Stimulated activated CD8-positive, alpha-beta memory T cell treated with anti-CD3 and anti-CD28 coated beads, Interleukin-4, amount 100 ng/mL, for 1 hour (primary cell): ENCODE measurements around the gene SCLY.
A peak's percentile ranks its signal among the peaks of the same experiment; 100 is the strongest.
"Not testable (repeated sequence)": the region's sequence is repeated elsewhere in the genome, so short reads cannot be mapped to it uniquely, and the experiment has no call there.

ENCODE experiments used
- DNase-seq, 2 donors: peaks; one replicate each; pipeline ENCODE4 v3.0.0-alpha.2; 2020; ENCODE audit warnings: low read depth in 2 of 2, low spot score in 1 of 2

Gene SCLY, protein sequence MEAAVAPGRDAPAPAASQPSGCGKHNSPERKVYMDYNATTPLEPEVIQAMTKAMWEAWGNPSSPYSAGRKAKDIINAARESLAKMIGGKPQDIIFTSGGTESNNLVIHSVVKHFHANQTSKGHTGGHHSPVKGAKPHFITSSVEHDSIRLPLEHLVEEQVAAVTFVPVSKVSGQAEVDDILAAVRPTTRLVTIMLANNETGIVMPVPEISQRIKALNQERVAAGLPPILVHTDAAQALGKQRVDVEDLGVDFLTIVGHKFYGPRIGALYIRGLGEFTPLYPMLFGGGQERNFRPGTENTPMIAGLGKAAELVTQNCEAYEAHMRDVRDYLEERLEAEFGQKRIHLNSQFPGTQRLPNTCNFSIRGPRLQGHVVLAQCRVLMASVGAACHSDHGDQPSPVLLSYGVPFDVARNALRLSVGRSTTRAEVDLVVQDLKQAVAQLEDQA

DNA sequence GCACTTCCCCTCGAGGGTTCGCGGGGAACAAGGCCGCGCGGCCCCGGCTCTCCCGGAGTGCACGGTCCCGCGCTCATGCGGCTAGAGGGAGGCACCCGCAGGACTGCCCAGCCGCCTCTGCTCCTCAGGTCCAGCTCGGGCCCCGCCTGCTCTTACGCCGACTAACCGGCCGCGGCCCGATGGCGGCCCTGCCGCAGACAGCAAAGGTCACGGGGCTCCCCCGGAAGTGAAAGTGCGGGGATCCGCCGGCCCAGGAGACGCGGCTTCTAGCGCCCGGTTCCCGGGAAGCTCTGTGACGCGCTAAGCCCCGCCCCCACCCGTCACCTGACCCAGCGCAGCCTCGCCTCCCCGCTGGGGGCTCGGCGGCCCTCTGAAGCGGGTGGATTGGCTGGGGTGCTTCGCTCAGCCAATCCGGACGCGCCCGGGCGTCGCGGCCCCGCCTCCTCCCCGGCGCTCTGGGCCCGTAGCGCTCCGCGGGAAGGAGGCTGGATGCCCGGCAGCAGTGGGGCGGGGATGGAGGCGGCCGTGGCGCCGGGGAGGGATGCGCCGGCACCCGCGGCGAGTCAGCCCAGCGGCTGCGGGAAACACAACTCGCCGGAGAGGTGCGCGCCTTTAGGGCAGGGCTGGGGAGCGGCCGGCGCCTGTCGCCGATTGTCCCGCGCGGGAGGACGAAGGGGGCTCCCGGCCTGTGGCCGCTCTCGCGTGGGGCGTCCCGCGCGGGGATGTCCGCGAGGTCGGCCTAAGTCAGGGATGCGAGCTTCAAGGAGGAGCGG, at the start of gene SCLY:
Gene SCLY, plus strand, starts transcription at position 460 of the 773 bp plus-strand sequence. Its CDS starts 54 bp downstream, at position 514.
- peak; percentile 92 to 93 for DNase-seq

DNA sequence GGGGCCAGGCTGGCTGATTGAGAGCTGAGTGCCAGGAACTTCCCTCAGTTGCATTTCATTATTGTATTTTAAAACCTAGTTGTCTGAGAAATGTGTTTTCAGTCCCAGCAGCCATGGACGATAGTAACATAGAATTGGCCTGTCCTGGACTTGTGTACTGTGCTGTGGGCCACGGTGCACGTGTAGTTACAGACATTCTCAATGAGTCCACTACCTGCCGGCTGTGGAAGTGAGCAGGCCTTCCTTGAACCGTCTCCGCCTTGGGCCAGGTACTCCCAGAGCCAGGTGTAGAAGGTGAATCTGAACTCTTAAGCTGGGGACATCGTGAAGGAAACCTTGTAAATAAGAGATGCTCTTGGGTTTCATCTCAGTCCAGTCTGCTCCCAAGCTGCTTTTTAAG, 47.0 kb upstream of the SCLY start:
- no peak for DNase-seq

DNA sequence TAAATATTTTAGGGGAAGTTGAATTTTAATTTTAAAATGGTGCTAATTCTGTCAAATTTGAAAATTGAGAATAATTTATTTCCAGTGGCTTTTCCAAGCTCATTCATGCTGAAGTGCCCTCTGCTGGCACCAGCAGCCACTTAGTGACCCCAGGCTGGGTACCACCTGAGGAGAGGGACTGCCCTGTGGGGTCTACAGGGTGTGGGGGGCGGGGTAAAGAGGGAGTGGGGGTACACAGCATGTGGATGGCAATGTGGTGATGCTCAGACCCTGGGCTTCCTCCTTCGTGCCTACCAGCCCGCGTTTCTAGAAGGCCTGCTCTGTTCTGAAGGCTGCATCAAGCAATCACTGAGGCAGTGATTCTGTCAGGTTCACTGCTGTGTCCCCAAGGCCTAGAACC, 45.1 kb upstream of the SCLY start:
- no peak for DNase-seq

DNA sequence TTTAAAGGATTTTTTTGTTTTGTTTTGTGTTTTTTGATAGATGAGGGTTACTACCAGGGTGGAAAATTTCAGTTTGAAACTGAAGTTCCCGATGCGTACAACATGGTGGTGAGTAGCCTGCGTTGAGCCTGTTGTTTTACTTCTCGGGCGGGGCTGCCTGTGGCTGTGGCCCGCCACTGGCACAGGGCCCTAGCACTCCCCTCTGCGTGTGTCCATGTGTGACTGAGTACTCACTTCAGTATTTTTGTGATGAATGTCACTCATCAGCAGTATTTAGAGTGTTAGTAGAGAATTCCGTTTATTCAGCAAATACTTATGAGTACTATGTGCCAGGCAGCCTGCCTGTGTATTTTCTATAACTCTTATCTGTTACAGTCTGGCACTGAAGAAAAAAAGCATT, 44.3 kb upstream of the SCLY start:
- no peak for DNase-seq

DNA sequence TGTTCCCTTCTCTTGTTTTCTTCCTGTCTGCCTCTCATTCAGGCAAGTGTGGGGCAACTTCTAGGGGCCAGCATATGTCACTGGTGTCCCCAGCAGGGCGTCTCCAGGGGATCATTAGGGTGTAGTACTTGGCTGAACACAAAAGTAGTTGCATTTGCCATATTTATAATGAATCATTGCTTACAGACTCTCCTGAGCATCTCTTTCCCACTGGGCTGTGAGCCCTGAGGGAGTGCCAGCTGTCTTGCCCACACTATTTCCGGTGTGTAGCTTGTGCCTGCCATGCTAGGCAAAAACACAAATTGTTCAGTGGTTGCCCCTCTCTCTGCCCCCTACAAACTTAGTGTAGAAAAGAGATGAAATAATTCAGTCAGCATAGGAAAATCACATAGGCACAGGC, 40.8 kb upstream of the SCLY start:
- DNase-seq: no peak

DNA sequence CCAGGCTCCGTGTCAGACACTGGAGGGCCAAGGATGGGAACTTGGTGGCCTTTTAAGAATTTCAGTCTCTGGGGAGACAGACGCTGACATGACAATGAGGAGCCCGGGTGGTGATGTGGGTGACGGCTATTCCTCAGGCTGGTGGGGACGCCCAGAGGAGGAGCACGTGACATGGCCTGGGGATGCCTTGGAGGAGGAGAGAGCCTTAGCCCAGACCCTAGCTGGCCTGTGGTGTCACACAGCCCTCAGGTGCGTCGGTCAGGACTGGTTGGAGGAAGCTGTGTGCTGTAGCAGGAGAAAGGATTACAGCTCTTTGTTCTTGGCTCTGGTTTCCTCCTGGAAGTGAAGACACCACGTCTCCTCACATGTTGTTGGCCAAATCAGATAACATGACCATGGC, 40.0 kb upstream of the SCLY start:
- DNase-seq: no peak

GRCh38 chr2:238021327-238021726, 39.5 kb upstream of the SCLY start:
- no peak for DNase-seq

GRCh38 chr2:238022594-238023157, 38.1 kb upstream of the SCLY start:
- no peak for DNase-seq

- no peak for DNase-seq
These were observed 37.2 kb upstream of the SCLY start for GRCh38 chr2:238023608-238024007.

DNA sequence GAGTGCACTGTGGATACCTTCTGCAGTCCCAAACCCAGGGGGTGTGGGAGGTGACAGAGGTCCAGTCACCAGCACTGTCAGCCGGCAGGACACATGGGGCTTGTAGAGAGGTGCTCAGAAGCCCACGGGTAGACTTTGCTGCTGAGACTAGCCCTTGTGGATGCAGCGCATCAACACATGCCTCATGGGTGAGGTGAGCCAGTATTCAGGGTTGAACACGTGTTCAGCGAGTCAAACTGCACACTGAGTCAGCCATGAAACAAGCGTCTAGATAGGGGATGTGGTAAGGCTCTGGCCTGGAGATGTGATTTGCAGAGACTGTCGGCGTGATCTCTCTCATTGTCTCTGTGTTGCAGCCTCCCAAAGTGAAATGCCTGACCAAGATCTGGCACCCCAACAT, 35.8 kb upstream of the SCLY start:
- no peak for DNase-seq

DNA sequence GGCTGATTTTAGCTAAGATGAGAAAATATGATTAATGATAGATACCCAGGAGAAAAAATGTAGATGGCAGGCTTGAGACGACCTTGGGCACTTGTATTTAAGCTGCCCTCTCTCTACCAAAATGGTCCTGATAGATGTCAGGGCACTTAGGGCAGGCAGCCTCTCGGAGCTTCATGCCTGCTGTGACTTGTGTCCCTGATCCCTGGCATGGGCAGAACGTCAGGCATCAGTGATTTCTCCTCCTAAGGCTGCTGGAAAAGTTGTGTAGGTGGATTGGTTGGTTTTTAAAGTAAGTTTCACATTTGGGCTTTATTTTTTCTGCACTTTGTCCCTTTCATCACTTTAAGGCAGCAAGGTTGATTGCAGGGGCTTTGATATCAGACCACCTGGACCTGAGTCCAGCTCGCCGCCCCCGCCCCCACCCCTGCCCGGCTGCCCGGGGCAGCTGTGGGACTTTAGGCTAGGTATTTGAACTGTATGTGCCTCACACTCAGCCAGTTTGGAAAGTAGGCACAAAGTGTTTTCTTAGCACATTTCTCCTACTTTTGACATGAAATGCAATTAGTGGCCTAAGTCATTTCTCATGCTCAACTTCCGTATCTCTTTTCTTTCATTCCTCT, 35.0 kb upstream of the SCLY start:
- DNase-seq: no peak

GRCh38 chr2:238027058-238027457, 33.7 kb upstream of the SCLY start:
- DNase-seq: no peak

DNA sequence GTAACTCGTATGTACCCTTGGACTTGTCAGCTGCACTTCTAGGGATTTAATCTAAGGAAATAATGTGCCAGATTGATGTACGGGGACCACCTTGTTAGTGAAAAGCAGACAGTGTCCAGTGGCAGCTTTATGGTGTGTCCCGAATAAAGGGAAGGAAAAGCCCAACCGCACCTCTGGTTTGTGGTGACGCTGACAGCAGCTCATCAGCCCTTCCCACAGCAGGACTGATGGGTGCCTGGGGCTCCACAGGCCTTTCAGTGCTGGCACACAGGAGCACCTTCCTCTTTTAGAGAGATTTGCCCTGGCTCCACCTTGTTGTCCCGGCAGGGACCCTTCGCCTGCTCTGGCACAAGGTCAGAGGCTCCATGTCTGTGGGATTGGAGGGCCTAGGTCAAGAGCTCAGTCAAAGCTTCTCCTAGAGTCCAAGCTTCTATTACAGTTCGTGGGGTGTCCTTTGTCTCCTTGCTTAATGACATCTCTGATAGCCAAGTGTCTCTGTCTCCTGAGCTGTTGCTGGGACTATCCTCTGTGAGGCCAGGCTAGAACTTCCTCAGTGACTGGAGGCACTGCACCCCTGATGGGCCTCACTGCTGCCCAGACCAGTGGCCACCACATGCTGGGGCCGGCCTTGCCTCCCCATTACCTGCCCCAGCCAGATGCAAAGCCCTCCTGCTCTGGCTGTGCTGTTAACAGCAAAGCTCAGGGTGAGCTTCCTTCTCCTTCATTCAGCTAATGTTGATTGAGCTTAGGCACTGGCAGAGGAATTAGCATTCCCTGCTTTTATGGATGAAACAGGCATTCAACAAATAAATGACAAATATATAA, 33.0 kb upstream of the SCLY start:
- DNase-seq: no peak

DNA sequence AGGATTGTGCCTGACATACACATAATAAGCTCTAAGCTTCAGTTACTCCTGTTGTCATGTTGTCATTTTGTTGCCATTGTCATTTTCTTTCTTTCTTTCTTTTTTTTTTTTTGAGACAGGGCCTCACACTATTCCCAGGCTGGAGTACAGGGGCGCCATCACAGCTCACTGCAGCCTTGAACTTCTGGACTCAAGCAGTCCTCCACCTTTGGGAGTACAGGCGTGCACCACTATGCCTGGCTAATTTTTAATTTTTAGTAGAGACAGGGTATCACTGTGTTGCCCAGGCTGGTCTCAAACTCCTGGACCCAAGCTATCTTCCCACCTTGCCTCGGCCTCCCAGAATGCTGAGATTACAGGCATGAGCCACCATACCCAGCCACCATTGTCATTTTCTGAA, 30.9 kb upstream of the SCLY start:
- no peak for DNase-seq

GRCh38 chr2:238030422-238031155, 30.2 kb upstream of the SCLY start:
- no peak for DNase-seq

DNA sequence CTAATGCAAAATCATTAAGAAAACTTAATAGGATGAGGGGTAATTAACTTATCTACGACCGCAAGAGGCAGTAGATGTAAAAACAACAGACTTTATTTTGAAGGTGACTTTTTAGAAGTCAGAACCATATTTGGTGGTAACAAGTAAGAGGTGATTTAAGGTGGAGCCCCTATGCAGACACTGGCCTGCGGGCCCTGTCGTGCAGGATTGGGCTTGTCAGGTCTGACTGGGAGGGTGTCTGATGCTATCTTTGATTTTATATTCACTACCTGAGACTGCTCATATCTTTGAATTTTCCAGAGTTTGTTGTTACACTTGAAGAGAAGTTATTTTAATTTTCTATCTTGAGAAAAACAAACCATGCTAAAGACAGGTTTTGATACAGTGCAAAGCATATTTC, 29.1 kb upstream of the SCLY start:
- no peak for DNase-seq

DNA sequence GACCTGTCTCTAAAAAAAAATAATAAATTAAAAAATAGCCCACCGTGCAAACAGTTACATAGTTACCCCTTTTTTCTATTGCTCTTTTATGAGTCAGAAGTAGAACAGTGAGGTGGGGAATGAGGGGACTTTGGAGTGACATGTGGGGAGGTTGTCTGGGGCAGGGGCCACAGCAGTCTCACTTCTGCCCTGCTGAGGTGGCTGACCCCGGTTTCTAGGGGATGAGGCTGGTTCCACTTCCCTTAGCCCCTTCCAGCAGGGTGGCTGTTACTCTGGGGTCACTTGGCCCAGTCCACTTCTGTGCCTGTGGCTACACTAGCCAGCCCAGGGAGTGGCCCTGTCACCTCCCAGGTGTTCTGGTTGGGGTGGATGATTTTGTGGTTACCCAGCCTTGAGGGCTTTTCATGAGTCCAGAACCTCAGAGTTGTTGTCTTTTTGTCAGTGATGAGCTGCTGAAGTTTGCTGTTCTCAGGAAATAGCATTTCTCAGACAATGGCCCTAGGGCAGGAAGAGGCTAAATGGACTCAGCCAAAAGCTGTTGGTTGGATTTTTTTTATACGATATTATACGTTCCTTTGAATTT, 28.0 kb upstream of the SCLY start:
- no peak for DNase-seq

- DNase-seq: not testable (repeated sequence)
These were observed 26.8 kb upstream of the SCLY start for GRCh38 chr2:238033991-238034390.

DNA sequence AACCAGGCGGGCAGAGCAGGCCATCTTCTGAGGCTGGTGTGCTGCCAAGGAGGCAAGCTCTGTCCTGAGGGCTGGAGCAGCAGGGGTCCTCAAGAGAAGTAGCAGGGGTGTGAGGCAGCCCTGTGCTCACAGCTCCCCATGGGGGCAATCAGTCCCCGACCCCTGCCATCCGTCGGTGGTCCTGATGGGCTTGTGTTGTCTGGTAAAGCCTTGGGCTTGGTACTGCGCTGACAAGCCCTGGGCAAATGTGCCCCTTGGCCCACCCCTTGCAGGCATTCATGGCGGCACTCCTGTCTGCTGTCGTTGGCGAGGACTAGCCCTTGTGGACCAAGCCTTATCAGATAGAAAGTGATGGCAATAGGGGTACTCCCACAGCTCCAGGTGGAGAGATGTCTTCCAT, 22.6 kb upstream of the SCLY start:
- DNase-seq: no peak

DNA sequence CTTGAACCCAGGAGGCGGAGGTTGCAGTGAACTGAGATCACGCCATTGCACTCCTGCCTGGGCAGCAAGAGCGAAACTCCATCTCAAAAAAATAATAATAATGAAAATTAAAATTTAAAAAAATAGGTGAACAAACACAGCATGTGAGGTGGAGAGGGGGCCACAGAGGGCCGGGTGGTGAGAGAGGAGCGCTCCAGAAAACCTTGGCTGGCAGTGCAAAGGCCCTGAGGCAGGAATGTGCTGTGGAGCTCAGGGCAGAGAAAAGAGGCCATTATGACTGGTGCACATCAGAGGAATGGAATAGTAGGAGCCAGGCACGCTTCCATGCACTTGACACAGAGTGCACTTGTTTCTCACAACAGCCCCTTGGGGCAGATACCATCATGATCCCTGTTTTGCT, 21.6 kb upstream of the SCLY start:
- DNase-seq: no peak
